IMR-90 (cell line): ENCODE measurements around the gene C10orf105. TPM values are rescaled to one million over a fixed set of nuclear protein-coding genes. Genes with fewer than 3 reads are reported as not detected.

ENCODE experiments used
- ATAC-seq: fragments of 200-7000 bp; cut with Tn5 transposase; 2 replicates; pipeline ENCODE4 v1.9.1; 2020; ENCODE audit warnings: low read depth, mild to moderate bottlenecking, moderate library complexity
- BruUV-seq: library from RNA; stranded (reverse); fragments of 400-500 nt; replicated peaks from 2 replicates; lab custom pipeline; 2021; lab: Mats Ljungman, UMichigan
- CTCF ChIA-PET: fragments of 300-600 bp; formaldehyde crosslinking; extraction: SDS; loops from one replicate; lab custom pipeline; 2021; ENCODE audit warnings: antibody characterized with exemption; lab: Yijun Ruan, JAX
- POLR2A ChIA-PET: fragments of 300-600 bp; sonication (Branson Sonifier 250); formaldehyde crosslinking; loops from one replicate; lab custom pipeline; 2022; ENCODE audit warnings: antibody characterized with exemption; ENCODE audit not compliant: unreplicated experiment; lab: Charles Lee
- DNase-seq: peaks from one replicate; pipeline ENCODE4 v3.0.0; 2013
- H2AFZ ChIP-seq: replicated peaks from 2 replicates; pipeline ENCODE3; 2013; ENCODE audit warnings: low read length, mild to moderate bottlenecking; ENCODE audit not compliant: poor library complexity
- H2AK5ac ChIP-seq: 2 replicates; pipeline ENCODE4 v1.6.1; 2013; ENCODE audit warnings: low read depth, low read length, inconsistent platforms
- H2AK9ac ChIP-seq: replicated peaks from 2 replicates; pipeline ENCODE3; 2013; ENCODE audit warnings: mild to moderate bottlenecking, low read depth, low read length, moderate library complexity; ENCODE audit not compliant: poor library complexity
- H2BK120ac ChIP-seq: 2 replicates; pipeline ENCODE4 v1.6.1; 2013; ENCODE audit warnings: low read depth, low read length, inconsistent platforms
- H2BK15ac ChIP-seq: 3 replicates; pipeline ENCODE4 v1.6.1; 2013; ENCODE audit warnings: low read depth, low read length, inconsistent platforms
- H2BK20ac ChIP-seq: 2 replicates; pipeline ENCODE4 v1.6.1; 2013; ENCODE audit warnings: low read depth, mild to moderate bottlenecking, inconsistent platforms, low read length, moderate library complexity
- H2BK5ac ChIP-seq: 2 replicates; pipeline ENCODE4 v1.6.1; 2013; ENCODE audit warnings: mild to moderate bottlenecking, low read depth, low read length, inconsistent platforms; ENCODE audit not compliant: poor library complexity, severe bottlenecking
- H3K14ac ChIP-seq: replicated peaks from 2 replicates; pipeline ENCODE4 v1.6.1; 2013; ENCODE audit warnings: low read depth, low read length, inconsistent platforms
- H3K18ac ChIP-seq: 2 replicates; pipeline ENCODE4 v1.6.1; 2013; ENCODE audit warnings: low read depth, low read length, control low read depth
- H3K23ac ChIP-seq: 2 replicates; pipeline ENCODE4 v1.6.1; 2013; ENCODE audit warnings: low read depth, low read length, inconsistent platforms
- H3K27ac ChIP-seq: 2 replicates; pipeline ENCODE4 v1.5.1; 2013; ENCODE audit warnings: mild to moderate bottlenecking, control low read depth, low read length; ENCODE audit not compliant: insufficient read depth
- H3K27me3 ChIP-seq: 2 replicates; pipeline ENCODE4 v1.6.1; 2013; ENCODE audit warnings: low read length; ENCODE audit not compliant: control insufficient read depth, insufficient read depth
- H3K36me3 ChIP-seq: 2 replicates; pipeline ENCODE4 v1.6.1; 2013; ENCODE audit warnings: low read length, mixed read lengths; ENCODE audit not compliant: control insufficient read depth, insufficient read depth
- H3K4ac ChIP-seq: 2 replicates; pipeline ENCODE4 v1.6.1; 2013; ENCODE audit warnings: low read depth, low read length, inconsistent platforms
- H3K4me1 ChIP-seq: 2 replicates; pipeline ENCODE4 v1.6.1; 2013; ENCODE audit warnings: low read length, mixed read lengths; ENCODE audit not compliant: control insufficient read depth, insufficient read depth
- H3K4me2 ChIP-seq: 2 replicates; pipeline ENCODE4 v1.6.1; 2013; ENCODE audit warnings: low read depth, mild to moderate bottlenecking, control low read depth, low read length, moderate library complexity
- H3K4me3 ChIP-seq: 2 replicates; pipeline ENCODE4 v1.5.1; 2013; ENCODE audit warnings: low read depth, mild to moderate bottlenecking, control low read depth, low read length, moderate library complexity; ENCODE audit not compliant: insufficient read depth
- H3K56ac ChIP-seq: 2 replicates; pipeline ENCODE4 v1.6.1; 2013; ENCODE audit warnings: low read length, inconsistent platforms; ENCODE audit not compliant: insufficient read depth; ENCODE audit errors: extremely low read depth
- H3K79me1 ChIP-seq, 2 experiments: 2 replicates each; pipeline ENCODE4 v1.6.1; 2013; ENCODE audit warnings: low read length in 2 of 2, inconsistent platforms in 1 of 2, low read depth in 1 of 2
- H3K9ac ChIP-seq: 2 replicates; pipeline ENCODE4 v1.6.1; 2013; ENCODE audit warnings: low read depth, low read length, control low read depth
- H3K9me1 ChIP-seq: 2 replicates; pipeline ENCODE4 v1.6.1; 2013; ENCODE audit warnings: low read length, inconsistent platforms; ENCODE audit not compliant: insufficient read depth
- H3K9me3 ChIP-seq: 2 replicates; pipeline ENCODE4 v1.6.1; 2013; ENCODE audit warnings: low read length; ENCODE audit not compliant: control insufficient read depth, insufficient read depth
- H4K20me1 ChIP-seq: 2 replicates; pipeline ENCODE4 v1.6.1; 2013; ENCODE audit warnings: low read length, inconsistent platforms; ENCODE audit not compliant: insufficient read depth
- H4K5ac ChIP-seq: 2 replicates; pipeline ENCODE4 v1.6.1; 2013; ENCODE audit warnings: mild to moderate bottlenecking, low read depth, low read length, control low read depth
- H4K8ac ChIP-seq, 2 experiments: 2 replicates each; pipeline ENCODE4 v1.6.1; 2013; ENCODE audit warnings: low read depth in 2 of 2, low read length in 2 of 2, control low read depth in 1 of 2, inconsistent platforms in 1 of 2
- H4K91ac ChIP-seq: 2 replicates; pipeline ENCODE4 v1.6.1; 2013; ENCODE audit warnings: low read depth, low read length, inconsistent platforms; ENCODE audit not compliant: insufficient read depth
- RCOR1 ChIP-seq: IDR thresholded peaks from 2 replicates; pipeline ENCODE4 v1.6.1; 2012; ENCODE audit warnings: mild to moderate bottlenecking, low read length, improper control_type of control experiment; ENCODE audit not compliant: insufficient replicate concordance
- WGBS, 2 experiments: methylation state at CpG; one replicate each; pipeline versions ENCODE4 v1.1.5 to v1.1.7; 2013; ENCODE audit warnings: missing lambda C conversion rate in 2 of 2; ENCODE audit not compliant: insufficient read length in 1 of 2; ENCODE audit errors: extremely low coverage in 2 of 2; 5-methylcytosine and 5-hydroxymethylcytosine counted together
- dilution Hi-C: fragments of 300-500 bp; cut with HindIII; formaldehyde crosslinking; loops from one replicate; pipeline ENCODE4 v1.14.3; 2018; ENCODE audit warnings: low sequenced_read_pairs; ENCODE audit not compliant: unreplicated experiment
- in situ Hi-C: fragments of 300-500 bp; cut with MboI; formaldehyde crosslinking; loops from 3 replicates; pipeline ENCODE4 v1.14.3; 2019; ENCODE audit warnings: low sequenced_read_pairs, inconsistent platforms, mixed read lengths
- intact Hi-C: fragments of 100-400 bp; cut with micrococcal nuclease; formaldehyde crosslinking; loops from 2 replicates; pipeline ENCODE4 v1.10.0; 2022
- polyA plus RNA-seq, 3 experiments: library from polyadenylated mRNA; depleted of rRNA; stranded (reverse); fragments of >200 nt; gene quantifications; 2 replicates each; pipeline ENCODE4 v1.2.3, GENCODE V29; 2012; ENCODE audit warnings: low replicate concordance in 1 of 3
- total RNA-seq: library from RNA; depleted of rRNA; stranded (reverse); fragments of >200 nt; gene quantifications from 2 replicates; pipeline ENCODE4 v1.2.3, GENCODE V29; 2012

C10orf105 gene
- total and polyA plus RNA-seq, 2 of the 4 experiments (the other 2 are of a cell fraction), result under 0.01 TPM; not detected in 1

- Histone ChIP-seq H4K91ac (no peak overlapping the region), H3K9ac (no peak overlapping the region), H3K56ac (no peak overlapping the region), H3K36me3 (no peaks in the 10 kb centered on the region), H3K4me3 (no peak overlapping the region), H2AK5ac (no peak overlapping the region), H3K9me3 (peaks cover 2% of the 10 kb centered on the region; the same call in 1 of the 2 replicates), H3K9me1 (no peaks in the 10 kb centered on the region), H4K8ac (no peak overlapping the region), H3K18ac (no peak overlapping the region), H4K5ac (no peak overlapping the region), H3K4me1 (no peaks in the 10 kb centered on the region), H2BK15ac (no peak overlapping the region), H3K27ac (no peak overlapping the region), H2AFZ (no peak overlapping the region), H3K27me3 (peaks cover 37% of the 10 kb centered on the region), H3K4me2 (no peak overlapping the region), H2BK20ac (no peak overlapping the region), H3K79me1 (no peaks in the 10 kb centered on the region), H3K23ac (no peak overlapping the region), H2BK5ac (no peak overlapping the region), H2AK9ac (no peak overlapping the region), H3K4ac (no peak overlapping the region), H4K20me1 (no peaks in the 10 kb centered on the region), H2BK120ac (no peak overlapping the region), H3K14ac (no peak overlapping the region)
- no peak for TF ChIP-seq RCOR1
- intact Hi-C loops (no loop called here), in situ Hi-C loops (no loop called here), dilution Hi-C loops (no loop called here)
- 76% methylated on average over 3 of the region's 5 CpGs; no CpG with 5 or more reads in 1 of the 2 experiments for WGBS, 2 experiments
- no TSS peak for BruUV-seq
- DNase-seq (no peak), ATAC-seq (no peak)
- ChIA-PET CTCF (interaction anchor here (1.3 to 1.7 kb wide), 2 partner anchors 11 kb away, joined by 4 to 5 read pairs; no protein-coding TSS in a partner anchor), POLR2A (no interaction called here)
Measured at GRCh38 chr10:71707240-71707789, 12.3 kb downstream of the C10orf105 start.
